Jurkat, Clone E6-1 (cell line): ENCODE data around the gene HIRA.

Experiments used
- DNase-seq: peaks from one replicate; pipeline ENCODE4 v3.0.0-alpha.2; 2011; ENCODE audit warnings: low read depth, low spot score
- H3K4me3 ChIP-seq: 2 replicates; pipeline ENCODE4 v1.5.1; 2011; ENCODE audit warnings: mild to moderate bottlenecking, low read length, control low read depth, moderate library complexity

HIRA gene

GRCh38 chr22:19396934-19397733 lies 34.4 kb downstream of the HIRA start:
- DNase-seq, result no peak
- no peak overlapping the region for H3K4me3 ChIP-seq

- no peak for DNase-seq
- no peak overlapping the region for H3K4me3 ChIP-seq
Measured at GRCh38 chr22:19396561-19396933, 35.0 kb downstream of the HIRA start.

- DNase-seq, result no peak
- no peak overlapping the region for H3K4me3 ChIP-seq
Measured at GRCh38 chr22:19395276-19395675, 36.3 kb downstream of the HIRA start.

- no peak overlapping the region for H3K4me3 ChIP-seq
- DNase-seq, result no peak
Measured at GRCh38 chr22:19394274-19395050, 37.1 kb downstream of the HIRA start.

- no peak overlapping the region for H3K4me3 ChIP-seq
- no peak for DNase-seq
Measured at GRCh38 chr22:19393704-19394103, 37.8 kb downstream of the HIRA start.

- no peak overlapping the region for H3K4me3 ChIP-seq
- no peak for DNase-seq
Measured at GRCh38 chr22:19387575-19387974, 44.0 kb downstream of the HIRA start.

- no peak overlapping the region for H3K4me3 ChIP-seq
- no peak for DNase-seq
Measured at GRCh38 chr22:19387038-19387437, 44.5 kb downstream of the HIRA start.

- DNase-seq, result no peak
- no peak overlapping the region for H3K4me3 ChIP-seq
Measured at GRCh38 chr22:19386248-19386647, 45.3 kb downstream of the HIRA start.

GRCh38 chr22:19385221-19385906 lies 46.2 kb downstream of the HIRA start:
- H3K4me3 ChIP-seq, result no peak overlapping the region
- no peak for DNase-seq

- DNase-seq, result no peak
- H3K4me3 ChIP-seq, result no peak overlapping the region
Measured at GRCh38 chr22:19383292-19383691, 48.2 kb downstream of the HIRA start.

GRCh38 chr22:19382240-19382639 lies 49.3 kb downstream of the HIRA start:
- DNase-seq, result no peak
- no peak overlapping the region for H3K4me3 ChIP-seq

GRCh38 chr22:19378344-19378674 lies 53.2 kb downstream of the HIRA start:
- no peak for DNase-seq
- no peak overlapping the region for H3K4me3 ChIP-seq

GRCh38 chr22:19377565-19378343 lies 53.8 kb downstream of the HIRA start:
- no peak overlapping the region for H3K4me3 ChIP-seq
- DNase-seq, result no peak

GRCh38 chr22:19376971-19377370 lies 54.6 kb downstream of the HIRA start:
- DNase-seq, result no peak
- H3K4me3 ChIP-seq, result no peak overlapping the region

GRCh38 chr22:19376247-19376646 lies 55.3 kb downstream of the HIRA start:
- no peak for DNase-seq
- no peak overlapping the region for H3K4me3 ChIP-seq

GRCh38 chr22:19375435-19375834 lies 56.1 kb downstream of the HIRA start:
- no peak for DNase-seq
- H3K4me3 ChIP-seq, result no peak overlapping the region

GRCh38 chr22:19374410-19374809 lies 57.1 kb downstream of the HIRA start:
- no peak overlapping the region for H3K4me3 ChIP-seq
- no peak for DNase-seq

GRCh38 chr22:19373450-19373849 lies 58.1 kb downstream of the HIRA start:
- no peak for DNase-seq
- H3K4me3 ChIP-seq, result no peak overlapping the region

GRCh38 chr22:19371893-19372292 lies 59.6 kb downstream of the HIRA start:
- H3K4me3 ChIP-seq, result no peak overlapping the region
- no peak for DNase-seq
